RCC 7860 (cell line): ENCODE measurements around the gene CD200.
A peak's percentile ranks its signal among the peaks of the same experiment; 100 is the strongest.

Experiments
- DNase-seq: peaks from one replicate; pipeline ENCODE4 v3.0.0-alpha.2; 2015; ENCODE audit warnings: low spot score
- FAIRE-seq: peaks from 2 replicates; lab custom pipeline; 2012; peaks lifted over from hg19 to GRCh38; lab: Jason Lieb, UNC

The CD200 gene, protein sequence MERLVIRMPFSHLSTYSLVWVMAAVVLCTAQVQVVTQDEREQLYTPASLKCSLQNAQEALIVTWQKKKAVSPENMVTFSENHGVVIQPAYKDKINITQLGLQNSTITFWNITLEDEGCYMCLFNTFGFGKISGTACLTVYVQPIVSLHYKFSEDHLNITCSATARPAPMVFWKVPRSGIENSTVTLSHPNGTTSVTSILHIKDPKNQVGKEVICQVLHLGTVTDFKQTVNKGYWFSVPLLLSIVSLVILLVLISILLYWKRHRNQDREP

DNA sequence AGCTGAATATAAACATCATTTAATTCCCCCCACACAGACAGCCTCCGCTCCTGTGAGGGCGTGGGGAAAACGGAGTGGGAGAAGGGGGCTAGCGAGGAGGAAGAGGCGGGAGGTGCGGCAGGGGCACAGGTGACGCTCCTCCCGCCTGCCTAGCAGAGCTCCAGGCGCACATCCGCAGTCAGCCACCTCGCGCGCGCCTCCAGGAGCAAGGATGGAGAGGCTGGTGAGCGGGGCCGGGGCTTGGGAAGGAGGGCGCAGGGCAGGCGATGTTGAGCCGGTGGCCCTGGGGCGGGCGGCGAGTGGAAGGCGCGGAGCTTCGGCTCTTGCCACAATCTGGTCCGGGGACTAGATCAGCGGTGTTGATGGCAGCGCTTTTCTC lies at the start of gene CD200:
Gene CD200, plus strand, starts transcription at position 155 of the 379 bp plus-strand sequence. Its CDS starts 57 bp downstream, at position 212.
- DNase-seq = no peak
- FAIRE-seq = no peak

GRCh38 chr3:112289011-112289410 lies 43.9 kb upstream of the CD200 start:
- DNase-seq = no peak
- no peak for FAIRE-seq

GRCh38 chr3:112293368-112294321 lies 39.3 kb upstream of the CD200 start, which contains the start of gene SLC9C1:
SLC9C1 (minus strand) TSS chr3:112294216; CDS start chr3:112286791, 7,425 bp downstream.
- DNase-seq (peak; percentile 40), FAIRE-seq (peak; percentile 69)

GRCh38 chr3:112297714-112298113 lies 35.2 kb upstream of the CD200 start:
- DNase-seq (no peak), FAIRE-seq (no peak)

GRCh38 chr3:112298781-112299180 lies 34.2 kb upstream of the CD200 start:
- no peak for DNase-seq
- no peak for FAIRE-seq

GRCh38 chr3:112302150-112302830 lies 30.7 kb upstream of the CD200 start:
- FAIRE-seq (no peak), DNase-seq (no peak)

DNA sequence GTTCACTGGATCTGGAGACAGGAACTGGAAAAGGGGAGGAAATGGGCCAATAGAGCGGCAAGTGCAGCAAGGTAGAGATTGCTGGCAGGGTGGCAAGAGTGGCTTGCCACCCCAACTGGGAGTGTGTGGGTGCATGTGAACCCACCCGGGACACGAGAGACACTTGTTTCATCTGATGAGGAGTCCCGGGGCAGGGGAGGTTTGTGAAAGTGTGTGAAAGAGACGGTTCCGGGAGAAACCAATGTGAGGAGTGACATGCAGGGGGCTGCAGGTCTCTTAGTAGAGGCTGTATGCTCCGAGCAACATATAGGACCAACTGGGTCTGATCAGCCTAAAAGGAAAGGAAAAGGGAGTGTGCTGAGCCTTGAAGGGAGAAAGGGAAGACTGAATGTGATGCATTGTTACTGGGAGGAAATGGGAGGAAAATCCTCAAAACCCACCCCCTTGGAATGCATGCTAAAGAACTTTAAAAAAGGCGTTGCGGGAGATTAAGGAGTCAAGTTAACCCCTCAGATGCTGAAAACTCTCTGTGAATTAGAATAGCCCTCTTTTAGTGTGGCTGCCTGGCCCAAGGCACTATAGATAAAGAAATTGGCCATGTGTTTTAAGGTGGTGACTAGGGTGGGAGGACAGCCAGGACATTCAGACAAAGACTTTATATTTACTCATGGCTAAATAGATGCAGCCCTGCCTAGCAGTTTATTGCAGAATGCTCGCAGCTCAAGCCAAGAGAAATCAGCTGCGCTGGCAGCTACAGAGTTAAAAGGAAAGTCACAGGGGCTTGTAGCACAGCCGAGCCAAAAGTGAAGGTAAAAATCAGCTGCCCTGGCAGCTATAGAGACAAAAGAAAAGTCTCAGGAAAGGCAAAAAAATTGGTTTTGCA lies 29.8 kb upstream of the CD200 start:
- FAIRE-seq (no peak), DNase-seq (no peak)

GRCh38 chr3:112303764-112304325 lies 29.1 kb upstream of the CD200 start:
- FAIRE-seq (no peak), DNase-seq (no peak)

- no peak for FAIRE-seq
These were observed 28.3 kb upstream of the CD200 start for GRCh38 chr3:112304611-112305010.

GRCh38 chr3:112306825-112307224 lies 26.1 kb upstream of the CD200 start:
- no peak for DNase-seq
- FAIRE-seq = no peak

More at GRCh38 chr3:112304611-112305010, 28.3 kb upstream of the CD200 start:
- no peak for DNase-seq

DNA sequence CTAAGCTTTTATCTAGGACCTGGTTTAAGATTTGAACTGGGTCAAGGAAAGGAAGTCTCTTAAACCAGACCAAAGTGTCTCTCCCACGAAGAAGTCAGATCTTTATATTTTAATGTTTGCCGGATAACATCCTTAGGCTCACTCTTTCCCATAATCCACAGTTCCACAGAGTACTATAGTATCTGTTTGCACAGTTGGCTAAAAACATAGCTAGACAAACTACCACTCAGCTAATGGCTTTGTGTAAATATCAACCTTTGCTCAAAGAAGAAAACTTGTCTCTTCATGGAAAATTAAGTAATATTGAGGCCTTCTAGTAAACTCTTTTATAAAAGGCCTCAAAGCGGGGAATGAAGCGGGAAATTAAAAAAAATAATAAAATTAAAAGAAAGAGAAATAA lies 25.4 kb upstream of the CD200 start:
- no peak for DNase-seq
- no peak for FAIRE-seq

GRCh38 chr3:112308151-112308911 lies 24.6 kb upstream of the CD200 start:
- DNase-seq = no peak
- FAIRE-seq = no peak

GRCh38 chr3:112314649-112315048 lies 18.3 kb upstream of the CD200 start:
- DNase-seq (no peak), FAIRE-seq (no peak)

DNA sequence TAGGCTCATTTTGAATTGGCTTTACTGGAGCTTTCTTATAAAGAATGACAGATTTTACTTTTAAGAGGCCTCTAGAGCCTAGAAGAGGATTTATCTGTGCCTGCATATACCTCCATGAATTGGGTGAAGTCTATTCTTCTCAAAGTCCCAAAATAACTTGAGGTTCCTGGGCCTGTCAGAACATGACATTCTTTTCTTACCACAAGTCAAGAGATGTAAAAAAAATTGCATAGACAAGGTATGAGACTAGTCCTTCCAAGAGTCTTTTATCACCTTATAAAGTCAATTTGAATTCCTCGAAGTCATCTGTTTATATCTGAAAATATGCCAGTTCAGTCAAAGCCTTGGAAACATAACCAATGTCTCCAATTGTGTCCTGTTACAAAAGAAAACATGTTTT lies 17.2 kb upstream of the CD200 start:
- no peak for FAIRE-seq
- no peak for DNase-seq

DNA sequence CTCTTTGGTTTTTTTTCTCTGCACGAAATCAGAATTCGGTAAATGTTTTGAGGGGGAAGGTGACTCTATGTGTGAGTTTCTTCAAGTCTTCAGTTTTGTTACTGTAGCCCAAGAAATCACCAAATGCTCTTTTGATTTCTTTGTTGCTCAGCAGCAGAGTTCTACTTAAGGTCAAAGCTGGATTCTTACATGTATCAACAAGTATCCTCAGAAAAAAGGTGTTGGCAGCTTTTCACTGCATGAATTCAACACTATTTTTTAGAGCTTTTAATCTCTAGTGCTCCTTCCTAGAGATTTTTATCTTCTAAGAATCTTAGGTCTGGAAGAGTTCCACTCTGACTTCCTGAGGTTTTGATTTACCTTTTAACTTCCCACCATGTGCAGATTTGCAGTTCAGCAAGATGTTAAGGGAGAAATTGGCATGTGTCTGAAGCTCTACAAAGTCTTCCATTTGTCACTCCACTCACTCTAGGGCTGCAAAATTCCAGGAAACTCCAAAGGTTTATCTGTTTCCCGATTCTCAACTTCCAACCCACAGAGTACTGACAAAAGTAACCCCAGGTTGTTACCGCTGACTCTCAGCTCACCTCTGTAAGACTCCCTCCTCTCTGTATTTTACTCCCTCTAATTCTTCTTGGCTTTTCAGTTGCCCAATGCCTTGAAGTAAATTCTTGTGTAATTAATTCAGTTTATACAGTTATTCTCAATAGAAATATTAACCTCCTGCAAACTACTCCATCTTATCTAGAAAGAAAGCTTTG lies 13.3 kb upstream of the CD200 start:
- no peak for FAIRE-seq
- DNase-seq = no peak

- FAIRE-seq (no peak), DNase-seq (no peak)
These were observed 12.3 kb upstream of the CD200 start for GRCh38 chr3:112320691-112321090.

GRCh38 chr3:112321867-112322652 lies 10.9 kb upstream of the CD200 start:
- FAIRE-seq (no peak), DNase-seq (no peak)
